C4-2B (cell line): ENCODE results near the gene PHLDB1.

Source experiments
- CTCF ChIP-seq: fragments of 450-650 bp; conservative IDR thresholded peaks from 2 replicates; pipeline ENCODE4 v1.5.1; 2017; ENCODE audit warnings: mild to moderate bottlenecking
- ZFX ChIP-seq: fragments of 450-650 bp; IDR thresholded peaks from 2 replicates; pipeline ENCODE4 v1.6.1; 2017

GRCh38 chr11:118677977-118678376, 70.6 kb downstream of the PHLDB1 start:
- no peak for TF ChIP-seq CTCF
- TF ChIP-seq ZFX, result no peak
